MM.1S (cell line): ENCODE measurements around the gene CBFA2T3.
A peak's percentile ranks its signal among the peaks of the same experiment; 100 is the strongest.

Experiments used
- DNase-seq: peaks from one replicate; pipeline ENCODE4 v3.0.0-alpha.2; 2015
- H2AFZ ChIP-seq: fragments of 300-600 bp; sonication (generic); 2 replicates; pipeline ENCODE4 v1.6.0; 2016; ENCODE audit warnings: antibody characterized with exemption, low read length
- H3F3A ChIP-seq: fragments of 300-600 bp; sonication (generic); 2 replicates; pipeline ENCODE4 v1.6.1; 2016; ENCODE audit warnings: mild to moderate bottlenecking, antibody characterized with exemption, low read length, moderate library complexity, mixed read lengths; ENCODE audit not compliant: insufficient read depth
- H3K27ac ChIP-seq: fragments of 300-600 bp; sonication (generic); 2 replicates; pipeline ENCODE4 v1.5.1; 2016; ENCODE audit warnings: mild to moderate bottlenecking, low read length
- H3K27me3 ChIP-seq: fragments of 300-600 bp; sonication (generic); replicated peaks from 2 replicates; pipeline ENCODE4 v1.6.0; 2016; ENCODE audit warnings: low read length; ENCODE audit not compliant: insufficient read depth
- H3K36me3 ChIP-seq: fragments of 300-600 bp; sonication (generic); replicated peaks from 2 replicates; pipeline ENCODE4 v1.6.1; 2016; ENCODE audit warnings: mild to moderate bottlenecking, low read length, mixed read lengths; ENCODE audit not compliant: insufficient read depth
- H3K4me1 ChIP-seq: fragments of 300-600 bp; sonication (generic); 2 replicates; pipeline ENCODE4 v1.6.1; 2016; ENCODE audit warnings: low read length, mixed read lengths
- H3K4me2 ChIP-seq: fragments of 300-600 bp; sonication (generic); 2 replicates; pipeline ENCODE4 v1.6.0; 2016; ENCODE audit warnings: low read depth, low read length
- H3K4me3 ChIP-seq: fragments of 300-600 bp; sonication (generic); 2 replicates; pipeline ENCODE4 v1.5.1; 2016; ENCODE audit warnings: low read length, mixed read lengths
- H3K79me2 ChIP-seq: fragments of 300-600 bp; sonication (generic); 2 replicates; pipeline ENCODE4 v1.6.1; 2016; ENCODE audit warnings: mixed run types, low read length, mixed read lengths
- H3K9ac ChIP-seq: fragments of 300-600 bp; sonication (generic); 2 replicates; pipeline ENCODE4 v1.6.1; 2016; ENCODE audit warnings: low read length, mixed read lengths
- H3K9me2 ChIP-seq: fragments of 300-600 bp; sonication (generic); replicated peaks from 2 replicates; pipeline ENCODE4 v1.6.1; 2016; ENCODE audit warnings: mild to moderate bottlenecking, low read length, mixed read lengths; ENCODE audit not compliant: insufficient read depth
- H3K9me3 ChIP-seq: fragments of 300-600 bp; sonication (generic); replicated peaks from 2 replicates; pipeline ENCODE4 v1.6.1; 2016; ENCODE audit warnings: mild to moderate bottlenecking, low read length, mixed read lengths; ENCODE audit not compliant: insufficient read depth
- H4K20me1 ChIP-seq: fragments of 300-600 bp; sonication (generic); 2 replicates; pipeline ENCODE4 v1.6.1; 2016; ENCODE audit warnings: mild to moderate bottlenecking, low read length, moderate library complexity, mixed read lengths; ENCODE audit not compliant: insufficient read depth
- EZH2 ChIP-seq: fragments of 300-600 bp; sonication (generic); optimal IDR thresholded peaks from 2 replicates; pipeline ENCODE3; 2017; ENCODE audit warnings: low read depth, mild to moderate bottlenecking, antibody characterized with exemption, low read length, mixed read lengths
- EZH2phosphoT487 ChIP-seq: fragments of 300-600 bp; sonication (generic); IDR thresholded peaks from 2 replicates; pipeline ENCODE4 v1.6.1; 2018; ENCODE audit warnings: antibody characterized with exemption, low read length
- TF ChIP-seq, protein P1 (sequence below): fragments of 300-600 bp; sonication (generic); IDR thresholded peaks from 2 replicates; pipeline ENCODE4 v1.5.1; 2016; ENCODE audit warnings: antibody characterized with exemption, low read length, mixed read lengths

CBFA2T3 gene

DNA sequence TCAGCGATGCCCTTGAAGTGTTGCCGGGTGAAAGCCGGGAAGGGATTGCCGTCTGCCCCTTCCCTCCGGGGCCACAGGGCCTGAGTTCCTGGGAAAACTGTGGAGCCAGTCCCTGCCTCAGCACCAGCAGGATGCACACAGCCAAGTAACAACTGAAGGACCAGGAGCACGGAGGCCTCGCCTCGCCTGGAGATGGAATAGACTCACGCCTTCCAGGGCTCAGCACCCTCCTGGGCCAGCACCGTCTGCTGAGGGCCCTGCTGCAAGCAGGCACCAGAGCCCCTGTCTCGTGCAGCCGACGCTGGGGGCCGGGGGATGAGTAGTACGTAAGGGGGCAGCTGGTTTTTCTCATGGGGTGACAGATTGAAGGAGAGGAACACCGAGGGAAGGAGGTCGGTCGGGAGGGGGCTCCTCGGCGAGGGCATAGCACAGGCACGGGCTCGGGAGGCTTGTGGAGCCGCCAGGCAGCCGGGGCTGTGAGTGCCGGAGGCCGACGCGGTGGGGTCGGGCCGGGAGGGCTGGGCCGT lies 6.4 kb downstream of the CBFA2T3 start:
- Histone ChIP-seq H3K9me2 (no peaks in the 10 kb centered on the region), H3K79me2 (peaks cover 81% of the 10 kb centered on the region), H4K20me1 (no peaks in the 10 kb centered on the region), H3K4me2 (peak overlapping the region; percentile 87), H3K27ac (peak overlapping the region; percentile 93; the same call in 1 of the 2 replicates), H3K4me3 (peak overlapping the region; percentile 5; the same call in 1 of the 2 replicates), H2AFZ (no peak overlapping the region), H3K9ac (no peak overlapping the region), H3K4me1 (peaks cover 30% of the 10 kb centered on the region), H3K36me3 (no peaks in the 10 kb centered on the region), H3K9me3 (no peaks in the 10 kb centered on the region), H3F3A (peaks cover 21% of the 10 kb centered on the region), H3K27me3 (no peaks in the 10 kb centered on the region)
- no peak for DNase-seq
- TF ChIP-seq, protein P1, sequence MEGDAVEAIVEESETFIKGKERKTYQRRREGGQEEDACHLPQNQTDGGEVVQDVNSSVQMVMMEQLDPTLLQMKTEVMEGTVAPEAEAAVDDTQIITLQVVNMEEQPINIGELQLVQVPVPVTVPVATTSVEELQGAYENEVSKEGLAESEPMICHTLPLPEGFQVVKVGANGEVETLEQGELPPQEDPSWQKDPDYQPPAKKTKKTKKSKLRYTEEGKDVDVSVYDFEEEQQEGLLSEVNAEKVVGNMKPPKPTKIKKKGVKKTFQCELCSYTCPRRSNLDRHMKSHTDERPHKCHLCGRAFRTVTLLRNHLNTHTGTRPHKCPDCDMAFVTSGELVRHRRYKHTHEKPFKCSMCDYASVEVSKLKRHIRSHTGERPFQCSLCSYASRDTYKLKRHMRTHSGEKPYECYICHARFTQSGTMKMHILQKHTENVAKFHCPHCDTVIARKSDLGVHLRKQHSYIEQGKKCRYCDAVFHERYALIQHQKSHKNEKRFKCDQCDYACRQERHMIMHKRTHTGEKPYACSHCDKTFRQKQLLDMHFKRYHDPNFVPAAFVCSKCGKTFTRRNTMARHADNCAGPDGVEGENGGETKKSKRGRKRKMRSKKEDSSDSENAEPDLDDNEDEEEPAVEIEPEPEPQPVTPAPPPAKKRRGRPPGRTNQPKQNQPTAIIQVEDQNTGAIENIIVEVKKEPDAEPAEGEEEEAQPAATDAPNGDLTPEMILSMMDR, result no peak
- TF ChIP-seq EZH2phosphoT487 (no peak), EZH2 (no peak)

DNA sequence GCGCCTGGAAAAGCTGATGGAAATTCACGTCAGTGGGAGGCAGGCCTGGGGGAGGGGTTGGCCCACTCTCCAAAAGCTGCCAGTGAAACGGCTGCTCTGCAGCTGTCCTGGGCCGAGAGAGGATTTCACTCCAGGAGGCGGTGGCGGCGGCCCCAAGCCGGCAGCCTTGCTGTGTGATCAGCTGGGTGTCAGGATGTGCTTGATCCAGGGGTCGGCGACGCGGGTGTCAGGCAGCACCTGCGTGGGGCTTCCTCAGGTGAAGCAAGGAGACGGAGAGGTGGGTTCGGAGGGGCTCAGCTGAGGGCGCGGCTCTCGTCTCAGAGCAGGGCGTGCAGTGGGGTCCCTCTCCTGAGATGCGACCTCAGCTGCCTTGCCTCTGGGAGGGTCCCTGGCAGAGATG lies 7.0 kb downstream of the CBFA2T3 start:
- peaks cover 30% of the 10 kb centered on the region for H3K4me1 ChIP-seq
- no peaks in the 10 kb centered on the region for H3K36me3 ChIP-seq
- H3K9me3 ChIP-seq, result no peaks in the 10 kb centered on the region
- H3F3A ChIP-seq, result peaks cover 21% of the 10 kb centered on the region
- H3K27ac ChIP-seq, result peak overlapping the region; percentile 93
- H3K79me2 ChIP-seq, result peaks cover 81% of the 10 kb centered on the region
- TF ChIP-seq, protein P1, result no peak
- TF ChIP-seq EZH2 (no peak), EZH2phosphoT487 (no peak)
- H3K9me2 ChIP-seq, result no peaks in the 10 kb centered on the region
- H3K4me3 ChIP-seq, result peak overlapping the region; percentile 39; the same call in 1 of the 2 replicates
- peak; percentile 18 for DNase-seq
- H3K4me2 ChIP-seq, result peak overlapping the region; percentile 87
- no peaks in the 10 kb centered on the region for H4K20me1 ChIP-seq
- H2AFZ ChIP-seq, result no peak overlapping the region
- no peaks in the 10 kb centered on the region for H3K27me3 ChIP-seq
- peak overlapping the region; percentile 67; the same call in 1 of the 2 replicates for H3K9ac ChIP-seq

DNA sequence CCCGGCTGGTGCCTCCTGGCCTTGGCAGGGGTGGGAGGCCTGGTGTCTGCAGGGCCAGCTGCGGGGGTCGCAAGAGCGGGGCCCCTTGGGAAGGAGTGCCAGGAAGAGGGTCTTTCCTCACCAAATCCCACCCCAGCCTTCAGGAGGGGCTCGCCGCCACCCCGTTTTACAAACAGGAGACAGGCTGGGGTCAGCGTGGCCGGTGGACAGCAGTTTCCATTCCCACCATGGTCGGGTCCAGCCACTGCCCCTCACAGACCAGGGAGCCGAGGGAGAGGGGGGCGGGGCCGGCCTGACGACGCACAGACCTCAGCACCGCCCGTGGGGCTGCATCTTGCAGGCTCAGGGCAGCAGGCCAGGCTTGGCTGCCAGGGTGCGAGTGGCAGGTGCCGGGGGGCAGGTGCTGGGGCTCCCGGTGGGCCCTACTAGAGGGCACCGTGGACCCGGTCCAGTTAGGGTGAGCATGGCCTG lies 7.6 kb downstream of the CBFA2T3 start:
- no peaks in the 10 kb centered on the region for H3K36me3 ChIP-seq
- peaks cover 79% of the 10 kb centered on the region for H3K79me2 ChIP-seq
- no peaks in the 10 kb centered on the region for H3K27me3 ChIP-seq
- H3K9me2 ChIP-seq, result no peaks in the 10 kb centered on the region
- H3K27ac ChIP-seq, result peak overlapping the region; percentile 93
- peaks cover 21% of the 10 kb centered on the region for H3F3A ChIP-seq
- no peaks in the 10 kb centered on the region for H4K20me1 ChIP-seq
- peaks cover 30% of the 10 kb centered on the region for H3K4me1 ChIP-seq
- peak; percentile 51 for DNase-seq
- no peak overlapping the region for H2AFZ ChIP-seq
- H3K4me3 ChIP-seq, result peak overlapping the region; percentile 39
- TF ChIP-seq EZH2phosphoT487 (no peak), EZH2 (no peak)
- TF ChIP-seq, protein P1, result no peak
- peak overlapping the region; percentile 87 for H3K4me2 ChIP-seq
- H3K9me3 ChIP-seq, result no peaks in the 10 kb centered on the region
- peak overlapping the region; percentile 67 for H3K9ac ChIP-seq
